ENCODE data around the gene SND1.

SND1 gene

GRCh38 chr7:127950233-127950935 is 298.4 kb downstream of the SND1 start:
- no peak for TF ChIP-seq EP300 (IDR thresholded peaks at IDR 0.05; ENCODE audit: borderline replicate concordance)

GRCh38 chr7:127953423-127954356 is 301.7 kb downstream of the SND1 start:
- TF ChIP-seq EP300 (IDR thresholded peaks at IDR 0.05; ENCODE audit: borderline replicate concordance) (no peak), YY1 (IDR thresholded peaks at IDR 0.05; ENCODE audit: low read depth) (no peak), ZBTB7A (IDR thresholded peaks at IDR 0.05; ENCODE audit: low read depth) (no peak), TAF1 (IDR thresholded peaks at IDR 0.05; ENCODE audit: low read depth) (no peak), FOXM1 (IDR thresholded peaks at IDR 0.05; ENCODE audit: borderline replicate concordance, low read depth) (no peak), MAX (IDR thresholded peaks at IDR 0.05) (no peak), CREB1 (IDR thresholded peaks at IDR 0.05; ENCODE audit: low read depth) (no peak), REST (IDR thresholded peaks at IDR 0.05; ENCODE audit: low read depth) (no peak), RAD21 (IDR thresholded peaks at IDR 0.05; ENCODE audit: low read depth) (no peak), TEAD4 (IDR thresholded peaks at IDR 0.05) (no peak), USF1 (IDR thresholded peaks at IDR 0.05) (no peak), EGR1 (IDR thresholded peaks at IDR 0.05) (no peak), TCF12 (IDR thresholded peaks at IDR 0.05; ENCODE audit: low read depth) (no peak), CEBPB (IDR thresholded peaks at IDR 0.05) (no peak), NFIC (IDR thresholded peaks at IDR 0.05) (no peak)

GRCh38 chr7:127954357-127954748 is 302.4 kb downstream of the SND1 start:
- TF ChIP-seq YY1 (IDR thresholded peaks at IDR 0.05; ENCODE audit: low read depth) = no peak
- no peak for TF ChIP-seq REST (IDR thresholded peaks at IDR 0.05; ENCODE audit: low read depth)
- no peak for TF ChIP-seq EP300 (IDR thresholded peaks at IDR 0.05; ENCODE audit: borderline replicate concordance)

- no peak for TF ChIP-seq NFIC (IDR thresholded peaks at IDR 0.05)
- TF ChIP-seq RAD21 (IDR thresholded peaks at IDR 0.05; ENCODE audit: low read depth) = no peak
- TF ChIP-seq CEBPB (IDR thresholded peaks at IDR 0.05) = no peak
Measured at GRCh38 chr7:127955051-127955531, 303.1 kb downstream of the SND1 start.

- TF ChIP-seq MAX (IDR thresholded peaks at IDR 0.05) (no peak), NFIC (IDR thresholded peaks at IDR 0.05) (no peak), USF1 (IDR thresholded peaks at IDR 0.05) (no peak), TCF12 (IDR thresholded peaks at IDR 0.05; ENCODE audit: low read depth) (no peak), RAD21 (IDR thresholded peaks at IDR 0.05; ENCODE audit: low read depth) (no peak), EP300 (IDR thresholded peaks at IDR 0.05; ENCODE audit: borderline replicate concordance) (no peak), FOXM1 (IDR thresholded peaks at IDR 0.05; ENCODE audit: borderline replicate concordance, low read depth) (no peak), ZBTB7A (IDR thresholded peaks at IDR 0.05; ENCODE audit: low read depth) (no peak), REST (IDR thresholded peaks at IDR 0.05; ENCODE audit: low read depth) (no peak), TEAD4 (IDR thresholded peaks at IDR 0.05) (no peak), YY1 (IDR thresholded peaks at IDR 0.05; ENCODE audit: low read depth) (no peak), EGR1 (IDR thresholded peaks at IDR 0.05) (no peak), CREB1 (IDR thresholded peaks at IDR 0.05; ENCODE audit: low read depth) (no peak), TAF1 (IDR thresholded peaks at IDR 0.05; ENCODE audit: low read depth) (no peak), CEBPB (IDR thresholded peaks at IDR 0.05) (no peak)
Measured at GRCh38 chr7:127957886-127958285, 305.9 kb downstream of the SND1 start.

All from Ishikawa (cell line).